GM23248 (cell line): ENCODE data around the gene MPPED1. TPM values are rescaled to one million over a fixed set of nuclear protein-coding genes. Genes with fewer than 3 reads are reported as not detected.

Experiments used
- DNase-seq: peaks from one replicate; pipeline ENCODE4 v3.0.0-alpha.2; 2015
- H2AFZ ChIP-seq: fragments of 200-600 bp; sonication (generic); 2 replicates; pipeline ENCODE4 v1.6.1; 2016; ENCODE audit warnings: antibody characterized with exemption
- H3F3A ChIP-seq: fragments of 200-600 bp; sonication (generic); 2 replicates; pipeline ENCODE4 v1.6.1; 2016; ENCODE audit warnings: mild to moderate bottlenecking, antibody characterized with exemption, mixed run types; ENCODE audit not compliant: insufficient read depth
- H3K27ac ChIP-seq: fragments of 200-600 bp; sonication (generic); 2 replicates; pipeline ENCODE4 v1.5.1; 2016; ENCODE audit warnings: mild to moderate bottlenecking
- H3K27me3 ChIP-seq: fragments of 200-600 bp; sonication (generic); replicated peaks from 2 replicates; pipeline ENCODE4 v1.6.1; 2016; ENCODE audit warnings: mild to moderate bottlenecking; ENCODE audit not compliant: insufficient read depth
- H3K36me3 ChIP-seq: fragments of 200-600 bp; sonication (generic); 2 replicates; pipeline ENCODE4 v1.6.1; 2016; ENCODE audit warnings: low read depth, mild to moderate bottlenecking
- H3K4me1 ChIP-seq: fragments of 200-600 bp; sonication (generic); 2 replicates; pipeline ENCODE4 v1.6.1; 2016; ENCODE audit warnings: mild to moderate bottlenecking; ENCODE audit not compliant: insufficient read depth
- H3K4me2 ChIP-seq: fragments of 200-600 bp; sonication (generic); one replicate; pipeline ENCODE4 v1.6.1; 2016; ENCODE audit warnings: mild to moderate bottlenecking; ENCODE audit not compliant: unreplicated experiment
- H3K4me3 ChIP-seq: fragments of 200-600 bp; sonication (generic); 2 replicates; pipeline ENCODE4 v1.5.1; 2016; ENCODE audit warnings: mild to moderate bottlenecking
- H3K79me2 ChIP-seq: fragments of 200-600 bp; sonication (generic); 2 replicates; pipeline ENCODE4 v1.6.1; 2016; ENCODE audit warnings: mild to moderate bottlenecking; ENCODE audit not compliant: insufficient read depth
- H3K9ac ChIP-seq: fragments of 200-600 bp; sonication (generic); 2 replicates; pipeline ENCODE4 v1.6.1; 2016; ENCODE audit warnings: mild to moderate bottlenecking
- H3K9me2 ChIP-seq: fragments of 200-600 bp; sonication (generic); 2 replicates; pipeline ENCODE4 v1.6.1; 2016; ENCODE audit warnings: mixed run types, mild to moderate bottlenecking, moderate library complexity; ENCODE audit not compliant: insufficient read depth
- H3K9me3 ChIP-seq: fragments of 200-600 bp; sonication (generic); one replicate; pipeline ENCODE4 v1.6.1; 2017; ENCODE audit warnings: low read depth
- H4K20me1 ChIP-seq: fragments of 200-600 bp; sonication (generic); 2 replicates; pipeline ENCODE4 v1.6.0; 2016; ENCODE audit not compliant: insufficient read depth
- EZH2 ChIP-seq: fragments of 200-600 bp; sonication (generic); IDR thresholded peaks from 2 replicates; pipeline ENCODE4 v1.6.1; 2018; ENCODE audit warnings: antibody characterized with exemption, mild to moderate bottlenecking; ENCODE audit not compliant: insufficient read depth, poor library complexity, severe bottlenecking
- EZH2phosphoT487 ChIP-seq: fragments of 200-600 bp; sonication (generic); IDR thresholded peaks from 2 replicates; pipeline ENCODE4 v1.6.1; 2018; ENCODE audit warnings: antibody characterized with exemption, moderate library complexity, mild to moderate bottlenecking, low read depth; ENCODE audit not compliant: insufficient read depth
- WGBS, 2 experiments: methylation state at CpG; one replicate each; pipeline ENCODE4 v1.1.6; 2015 to 2017; ENCODE audit warnings: low lambda C conversion rate in 2 of 2, low coverage in 1 of 2; ENCODE audit errors: missing lambda C conversion rate in 2 of 2; 5-methylcytosine and 5-hydroxymethylcytosine counted together
- in situ Hi-C: fragments of 300-500 bp; cut with MboI; formaldehyde crosslinking; loops from 2 replicates; pipeline ENCODE4 v1.15.0; 2020
- polyA plus RNA-seq: library from polyadenylated mRNA; unstranded; fragments of >200 nt; fragmentation: Nextera tagmentation; extraction: Ambion mirVana; gene quantifications from 2 replicates; pipeline ENCODE4 v1.2.1, GENCODE V29; 2016
- total RNA-seq: library from RNA; depleted of rRNA; stranded (reverse); fragments of >200 nt; shearing (Covaris generic); gene quantifications from 2 replicates; pipeline ENCODE4 v1.2.3, GENCODE V29; 2014

The MPPED1 gene
- total and polyA plus RNA-seq, 2 experiments from 2014 or later, result not detected

- Histone ChIP-seq H3K9me2 (no peaks in the 10 kb centered on the region), H3K27ac (no peak overlapping the region), H3K36me3 (no peaks in the 10 kb centered on the region), H3K9ac (no peak overlapping the region), H3K27me3 (no peaks in the 10 kb centered on the region), H2AFZ (no peak overlapping the region), H3K4me1 (no peaks in the 10 kb centered on the region), H3K79me2 (no peaks in the 10 kb centered on the region), H4K20me1 (no peaks in the 10 kb centered on the region), H3F3A (no peaks in the 10 kb centered on the region), H3K9me3 (no peaks in the 10 kb centered on the region), H3K4me3 (no peak overlapping the region), H3K4me2 (no peak overlapping the region)
- in situ Hi-C loops, result no loop called here
- 50 to 55% methylated on average over 20 of the region's 20 CpGs for whole genome bisulfite sequencing, 2 experiments
- no peak for DNase-seq
- TF ChIP-seq EZH2 (no peak), EZH2phosphoT487 (no peak)
Observed at GRCh38 chr22:43502306-43502874, 90.6 kb downstream of the MPPED1 start.

- Histone ChIP-seq H3K79me2 (no peaks in the 10 kb centered on the region), H3K9me2 (no peaks in the 10 kb centered on the region), H3K4me2 (no peak overlapping the region), H3K27ac (no peak overlapping the region), H3K36me3 (no peaks in the 10 kb centered on the region), H3K4me1 (no peaks in the 10 kb centered on the region), H2AFZ (no peak overlapping the region), H3K27me3 (no peaks in the 10 kb centered on the region), H3F3A (no peaks in the 10 kb centered on the region), H3K4me3 (no peak overlapping the region), H4K20me1 (no peaks in the 10 kb centered on the region), H3K9ac (no peak overlapping the region), H3K9me3 (no peaks in the 10 kb centered on the region)
- in situ Hi-C loops, result no loop called here
- DNase-seq, result no peak
- WGBS, 2 experiments, result 62 to 75% methylated on average over 3 of the region's 3 CpGs
- TF ChIP-seq EZH2phosphoT487, result no peak
- TF ChIP-seq EZH2, result no peak
Observed at GRCh38 chr22:43504068-43504467, 92.3 kb downstream of the MPPED1 start.

- 56 to 63% methylated on average over 7 of the region's 7 CpGs for WGBS, 2 experiments
- Histone ChIP-seq H4K20me1 (no peaks in the 10 kb centered on the region), H3F3A (no peaks in the 10 kb centered on the region), H3K9me3 (no peaks in the 10 kb centered on the region), H3K79me2 (no peaks in the 10 kb centered on the region), H3K27ac (no peak overlapping the region), H3K9me2 (no peaks in the 10 kb centered on the region), H3K4me3 (no peak overlapping the region), H3K4me1 (no peaks in the 10 kb centered on the region), H3K4me2 (no peak overlapping the region), H3K36me3 (no peaks in the 10 kb centered on the region), H3K27me3 (no peaks in the 10 kb centered on the region), H2AFZ (no peak overlapping the region), H3K9ac (no peak overlapping the region)
- DNase-seq, result no peak
- in situ Hi-C loops, result no loop called here
- no peak for TF ChIP-seq EZH2
- TF ChIP-seq EZH2phosphoT487, result no peak
Observed at GRCh38 chr22:43504666-43505261, 93.0 kb downstream of the MPPED1 start.

GRCh38 chr22:43505423-43505822 is 93.6 kb downstream of the MPPED1 start:
- Histone ChIP-seq H3K9me3 (no peaks in the 10 kb centered on the region), H3K9me2 (no peaks in the 10 kb centered on the region), H3K4me2 (no peak overlapping the region), H3K27ac (no peak overlapping the region), H3K27me3 (no peaks in the 10 kb centered on the region), H3K79me2 (no peaks in the 10 kb centered on the region), H3F3A (no peaks in the 10 kb centered on the region), H2AFZ (no peak overlapping the region), H3K9ac (no peak overlapping the region), H4K20me1 (no peaks in the 10 kb centered on the region), H3K4me3 (no peak overlapping the region), H3K4me1 (no peaks in the 10 kb centered on the region), H3K36me3 (no peaks in the 10 kb centered on the region)
- in situ Hi-C loops, result no loop called here
- WGBS, 2 experiments, result 67 to 71% methylated on average over 14 of the region's 14 CpGs
- TF ChIP-seq EZH2 (no peak), EZH2phosphoT487 (no peak)
- DNase-seq, result no peak
